ENCODE data around the gene FRS3. TPM values are rescaled to one million over a fixed set of nuclear protein-coding genes. Genes with fewer than 3 reads are reported as not detected.

The FRS3 gene
- total and polyA plus RNA-seq, 2 of the 8 experiments (the other 6 are each of a cell fraction or from before 2014, with no cell fraction given): 3.4 to 4.4 TPM

DNA sequence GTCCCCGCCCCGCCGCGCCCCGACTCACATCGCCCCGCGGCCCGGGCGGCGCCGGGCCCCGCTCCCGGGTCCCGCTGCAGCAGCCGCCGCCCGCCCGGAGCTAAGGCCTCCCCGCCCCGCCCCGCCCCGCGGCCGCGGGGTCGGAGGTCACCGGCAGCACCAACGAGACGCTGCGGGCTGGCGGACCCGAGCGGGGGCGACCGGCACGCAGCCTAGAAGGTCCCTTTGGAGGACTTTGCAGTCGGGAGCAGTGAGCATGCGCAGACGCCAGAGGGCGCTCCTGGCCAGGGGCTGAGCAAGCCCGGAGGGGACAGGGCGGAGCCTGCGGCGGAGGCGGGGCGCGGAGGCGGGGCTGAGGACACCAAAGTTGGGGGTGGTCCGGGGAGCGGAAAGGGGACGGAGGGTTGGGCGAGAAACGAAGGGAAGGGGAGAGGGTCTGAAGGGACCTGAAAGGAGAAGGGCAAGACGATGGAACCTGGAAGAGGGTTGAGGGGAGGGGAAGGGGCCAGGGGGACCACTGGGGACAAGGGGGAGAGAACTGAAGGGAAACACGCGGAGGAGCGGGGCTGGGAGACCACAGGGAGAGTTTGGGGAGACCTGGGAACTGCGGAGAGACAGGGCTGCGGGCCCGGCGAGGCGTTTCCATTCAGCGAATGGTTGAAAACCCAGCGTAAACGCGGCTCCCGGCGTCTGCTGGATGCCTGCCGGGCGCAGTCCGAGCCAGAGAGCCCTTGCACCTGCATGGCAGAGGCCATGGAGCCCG, at the start of gene FRS3 (continued):
- peak; percentile 71 for TF ChIP-seq CHD2 (IDR thresholded peaks at IDR 0.05; ENCODE audit: low read length)
- TF ChIP-seq, protein P1, sequence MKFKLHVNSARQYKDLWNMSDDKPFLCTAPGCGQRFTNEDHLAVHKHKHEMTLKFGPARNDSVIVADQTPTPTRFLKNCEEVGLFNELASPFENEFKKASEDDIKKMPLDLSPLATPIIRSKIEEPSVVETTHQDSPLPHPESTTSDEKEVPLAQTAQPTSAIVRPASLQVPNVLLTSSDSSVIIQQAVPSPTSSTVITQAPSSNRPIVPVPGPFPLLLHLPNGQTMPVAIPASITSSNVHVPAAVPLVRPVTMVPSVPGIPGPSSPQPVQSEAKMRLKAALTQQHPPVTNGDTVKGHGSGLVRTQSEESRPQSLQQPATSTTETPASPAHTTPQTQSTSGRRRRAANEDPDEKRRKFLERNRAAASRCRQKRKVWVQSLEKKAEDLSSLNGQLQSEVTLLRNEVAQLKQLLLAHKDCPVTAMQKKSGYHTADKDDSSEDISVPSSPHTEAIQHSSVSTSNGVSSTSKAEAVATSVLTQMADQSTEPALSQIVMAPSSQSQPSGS (IDR thresholded peaks at IDR 0.05; ENCODE audit: low read length): no peak
- TF ChIP-seq, protein P2, sequence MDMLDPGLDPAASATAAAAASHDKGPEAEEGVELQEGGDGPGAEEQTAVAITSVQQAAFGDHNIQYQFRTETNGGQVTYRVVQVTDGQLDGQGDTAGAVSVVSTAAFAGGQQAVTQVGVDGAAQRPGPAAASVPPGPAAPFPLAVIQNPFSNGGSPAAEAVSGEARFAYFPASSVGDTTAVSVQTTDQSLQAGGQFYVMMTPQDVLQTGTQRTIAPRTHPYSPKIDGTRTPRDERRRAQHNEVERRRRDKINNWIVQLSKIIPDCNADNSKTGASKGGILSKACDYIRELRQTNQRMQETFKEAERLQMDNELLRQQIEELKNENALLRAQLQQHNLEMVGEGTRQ (IDR thresholded peaks at IDR 0.05; ENCODE audit: low read length): no peak
- no peak for TF ChIP-seq ASH2L (IDR thresholded peaks at IDR 0.05; ENCODE audit: low read length)
- TF ChIP-seq CEBPB (IDR thresholded peaks at IDR 0.05; ENCODE audit: low read depth, low read length): no peak
- TF ChIP-seq SIRT6 (IDR thresholded peaks at IDR 0.05; ENCODE audit: low read length): no peak
- TF ChIP-seq EGR1 (IDR thresholded peaks at IDR 0.05; ENCODE audit: borderline replicate concordance, low read depth, low read length): peak; percentile 98
- no peak for TF ChIP-seq NRF1 (IDR thresholded peaks at IDR 0.05; ENCODE audit: low read depth, low read length)
- TF ChIP-seq, protein P3, sequence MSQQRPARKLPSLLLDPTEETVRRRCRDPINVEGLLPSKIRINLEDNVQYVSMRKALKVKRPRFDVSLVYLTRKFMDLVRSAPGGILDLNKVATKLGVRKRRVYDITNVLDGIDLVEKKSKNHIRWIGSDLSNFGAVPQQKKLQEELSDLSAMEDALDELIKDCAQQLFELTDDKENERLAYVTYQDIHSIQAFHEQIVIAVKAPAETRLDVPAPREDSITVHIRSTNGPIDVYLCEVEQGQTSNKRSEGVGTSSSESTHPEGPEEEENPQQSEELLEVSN (IDR thresholded peaks at IDR 0.05): no peak
- no peak for TF ChIP-seq SAP30 (IDR thresholded peaks at IDR 0.05; ENCODE audit: insufficient read depth, insufficient replicate concordance, low read length)
- TF ChIP-seq PHF8 (conservative IDR thresholded peaks at IDR 0.05; ENCODE audit: low read depth, low read length): peak; percentile 23; the same call in 1 of the 2 replicates
- no peak; the same call in 1 of the 2 replicates for TF ChIP-seq KDM5A (IDR thresholded peaks at IDR 0.05; ENCODE audit: low read length)
- 0 out of 2 replicates have a peak, but pooled peaks have one; percentile 23 for TF ChIP-seq TBP (IDR thresholded peaks at IDR 0.05; ENCODE audit: low read depth, low read length)
- TF ChIP-seq GABPA (IDR thresholded peaks at IDR 0.05; ENCODE audit: borderline replicate concordance, insufficient read depth, low read length): no peak
- TF ChIP-seq CBX5 (IDR thresholded peaks at IDR 0.05; ENCODE audit: low read depth, low read length): no peak
- no peak for TF ChIP-seq NANOG (IDR thresholded peaks at IDR 0.05; ENCODE audit: insufficient read depth, low read depth, low read length, poor library complexity, severe bottlenecking)
- TF ChIP-seq KDM4A (IDR thresholded peaks at IDR 0.05; ENCODE audit: low read depth, low read length, severe bottlenecking): no peak
- TF ChIP-seq JUN (IDR thresholded peaks at IDR 0.05; ENCODE audit: low read depth, low read length): no peak
- no peak for TF ChIP-seq POLR2A (IDR thresholded peaks at IDR 0.05; ENCODE audit: control extremely low read depth in 1 of 2, low read depth in 2 of 2, low read length in 2 of 2)
- no peak for TF ChIP-seq CTBP2 (IDR thresholded peaks at IDR 0.05; ENCODE audit: borderline replicate concordance, insufficient read depth, insufficient read length, low read length)
